Tibial nerve (tissue), 3 donors: ENCODE results near the gene RCCD1.

Experiments used
- CTCF ChIP-seq, 5 experiments: fragments of 200-600 bp in 3 of 5; fragments of 450-650 bp in 2 of 5; sonication (generic) in 3 of 5; IDR thresholded peaks; one replicate each; pipeline ENCODE4 v1.5.1; 2016 to 2019; ENCODE audit warnings: antibody characterized with exemption in 5 of 5, mild to moderate bottlenecking in 3 of 5, moderate library complexity in 2 of 5
- POLR2A ChIP-seq, 2 donors: fragments of 450-650 bp; IDR thresholded peaks; one replicate each; pipeline ENCODE4 v1.6.1; 2017; ENCODE audit warnings: antibody characterized with exemption in 2 of 2, mild to moderate bottlenecking in 2 of 2, moderate library complexity in 2 of 2

GRCh38 chr15:90916461-90916860, 38.2 kb upstream of the RCCD1 start:
- TF ChIP-seq POLR2A (IDR thresholded peaks at IDR 0.05) = no peak
- no peak for TF ChIP-seq CTCF (IDR thresholded peaks at IDR 0.05)
